NCI-H748 treated with DMSO at 0.1 percent for 48 hours (cell line): ENCODE results near the gene C2orf92.

Experiments
- DNase-seq: peaks from one replicate; lab custom pipeline; 2025; lab: John Stamatoyannopoulos, UW

Gene C2orf92

DNA sequence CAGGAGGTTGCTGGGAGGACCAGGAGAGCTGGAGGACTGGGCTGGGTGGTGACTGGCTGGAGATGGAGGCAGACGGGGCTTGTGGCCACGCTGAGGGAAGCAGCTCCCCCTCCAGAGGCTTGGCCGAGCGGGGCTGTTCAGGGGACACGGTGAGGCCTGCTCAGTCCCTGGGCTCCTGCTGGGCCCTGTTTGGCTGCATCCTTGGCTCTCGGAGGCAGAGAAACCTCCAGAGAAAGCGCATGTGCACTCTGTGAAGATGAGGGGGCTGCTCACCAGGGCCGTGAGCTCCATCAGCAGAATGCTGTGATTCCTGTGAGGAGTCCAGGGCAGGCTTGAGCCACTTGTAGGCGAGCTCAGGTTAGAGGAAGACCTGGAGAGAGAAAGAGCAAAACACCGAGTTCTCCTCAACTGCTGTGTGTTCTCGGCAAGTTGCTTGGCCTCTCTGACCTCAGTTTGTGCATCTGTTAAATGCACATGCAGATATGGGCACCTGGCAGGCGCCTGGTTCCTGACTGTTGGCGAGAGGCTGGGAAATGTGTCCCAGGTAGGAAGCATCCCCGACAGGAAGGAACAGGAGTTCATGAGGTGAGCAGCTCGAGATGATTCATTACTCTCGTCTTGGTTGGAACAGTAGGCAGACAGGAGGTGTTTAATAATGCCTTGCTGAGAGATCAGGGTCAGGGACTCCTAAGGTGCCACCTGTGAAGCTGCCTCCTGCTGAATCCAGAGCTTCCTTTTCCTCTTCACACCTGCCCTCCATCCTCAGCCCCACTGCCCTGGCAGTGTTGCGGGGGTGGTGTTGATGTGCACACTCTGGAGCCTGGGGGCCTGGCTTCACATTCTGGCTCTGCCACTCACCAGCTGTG lies 44.8 kb downstream of the C2orf92 start:
- DNase-seq, result no peak

DNA sequence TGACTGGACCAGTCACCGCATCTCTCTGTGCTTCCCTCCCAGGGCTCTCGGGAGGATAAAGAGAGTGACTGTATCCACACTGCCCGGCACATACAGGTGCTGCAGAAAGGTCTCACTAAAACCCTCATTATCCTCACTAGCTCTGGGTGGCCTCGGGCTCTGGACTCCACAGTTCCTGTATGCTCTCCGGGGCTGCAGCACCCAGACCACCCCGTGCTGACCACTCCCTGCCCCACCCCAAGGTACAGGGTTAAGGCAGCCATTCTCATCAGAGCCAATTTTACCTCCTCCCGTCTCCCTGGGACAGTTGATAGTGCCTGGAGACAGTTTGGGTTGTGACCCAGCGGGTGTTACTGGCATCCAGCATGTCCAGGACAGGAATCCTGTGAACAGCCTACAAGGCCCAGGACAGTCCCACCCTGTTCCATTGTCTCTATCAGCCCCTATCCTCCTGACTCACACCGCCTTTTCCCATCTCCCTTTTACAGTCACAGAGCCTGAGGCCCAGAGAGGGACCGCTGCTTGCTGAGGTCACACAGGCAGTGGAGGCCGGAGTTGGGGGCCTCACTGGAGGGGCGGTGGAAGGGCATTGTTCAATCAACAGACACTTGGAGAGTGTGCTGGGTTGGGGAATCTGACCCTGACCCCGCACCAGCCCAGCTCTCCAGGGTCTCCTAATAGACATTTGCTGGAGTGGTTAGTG lies 45.6 kb downstream of the C2orf92 start:
- DNase-seq, result no peak

DNA sequence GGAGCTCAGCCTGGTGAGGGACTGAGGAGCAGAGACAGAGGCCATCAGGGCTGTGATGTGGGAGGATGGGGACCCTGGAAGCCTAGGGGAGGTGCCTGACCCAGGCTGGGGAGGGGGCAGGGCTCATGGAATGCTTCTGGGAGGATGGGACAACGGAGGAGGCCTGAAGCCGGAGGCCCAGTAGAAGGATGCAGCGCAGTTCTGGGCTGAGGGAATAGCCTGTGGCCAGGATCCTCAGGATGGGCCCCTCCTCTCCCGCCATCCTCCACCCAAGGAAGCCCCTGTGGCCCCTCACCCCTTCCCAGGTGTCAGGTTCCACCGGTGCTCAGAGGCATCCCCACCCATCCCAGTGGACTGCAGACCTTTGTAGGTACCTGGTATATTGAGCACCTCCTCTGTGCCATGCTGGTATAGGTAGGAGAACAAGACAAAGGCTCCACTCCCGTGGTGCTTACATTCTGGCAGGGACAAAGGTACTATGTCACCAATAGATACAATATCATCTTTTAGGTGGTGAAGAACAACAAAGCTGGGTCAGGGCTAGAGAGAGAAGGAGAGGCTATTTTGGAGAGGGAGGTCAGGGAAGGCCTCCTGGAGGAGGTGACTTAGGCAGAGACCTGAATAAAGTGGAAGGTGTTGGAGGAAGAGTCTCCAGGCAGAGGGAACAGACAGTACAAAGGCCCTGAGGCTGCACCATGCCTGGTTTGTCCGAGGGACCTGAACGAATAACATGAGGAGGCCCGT lies 46.6 kb downstream of the C2orf92 start:
- no peak for DNase-seq

DNA sequence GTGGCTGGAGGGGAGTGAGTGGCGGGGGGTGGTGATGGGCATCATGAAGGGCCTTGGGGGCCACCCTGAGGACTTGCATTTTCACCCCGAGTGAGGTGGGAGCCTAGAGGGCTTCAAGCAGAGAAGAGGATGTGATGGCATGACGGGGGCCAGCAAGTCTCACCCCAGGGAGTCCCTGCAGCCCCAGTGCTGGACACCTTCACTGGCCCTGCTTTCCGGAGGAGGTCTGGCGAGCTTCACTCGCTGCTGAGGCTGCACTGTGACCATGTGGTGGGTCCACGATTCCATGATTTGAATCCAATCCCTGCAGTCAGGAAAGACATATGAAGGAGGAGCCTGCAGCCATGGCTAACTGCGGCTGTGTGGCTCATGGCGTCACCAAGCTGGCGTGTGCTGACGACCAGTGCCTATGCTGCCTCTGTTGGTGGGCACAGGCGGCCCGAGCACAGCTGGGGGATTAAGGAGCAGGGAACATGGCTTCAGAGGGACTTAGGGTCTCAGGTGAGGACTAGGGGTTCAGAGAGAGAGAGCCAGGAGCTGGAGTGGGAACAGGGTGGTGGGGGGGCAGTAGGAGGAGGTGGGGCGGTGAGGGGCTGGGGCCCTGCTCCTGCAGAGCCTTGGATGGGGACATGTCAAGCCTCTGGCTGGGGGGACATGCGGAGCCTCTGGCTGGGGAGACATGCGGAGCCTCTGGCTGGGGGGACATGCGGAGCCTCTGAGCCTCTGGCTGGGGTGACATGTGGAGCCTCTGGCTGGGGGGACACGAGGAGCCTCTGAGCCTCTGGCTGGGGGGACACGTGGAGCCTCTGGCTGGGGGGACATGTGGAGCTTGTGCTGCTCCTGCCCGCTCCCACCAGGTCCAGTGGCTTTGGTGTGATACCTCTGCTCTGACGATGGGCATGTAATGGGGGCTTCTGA lies 47.4 kb downstream of the C2orf92 start:
- no peak for DNase-seq

DNA sequence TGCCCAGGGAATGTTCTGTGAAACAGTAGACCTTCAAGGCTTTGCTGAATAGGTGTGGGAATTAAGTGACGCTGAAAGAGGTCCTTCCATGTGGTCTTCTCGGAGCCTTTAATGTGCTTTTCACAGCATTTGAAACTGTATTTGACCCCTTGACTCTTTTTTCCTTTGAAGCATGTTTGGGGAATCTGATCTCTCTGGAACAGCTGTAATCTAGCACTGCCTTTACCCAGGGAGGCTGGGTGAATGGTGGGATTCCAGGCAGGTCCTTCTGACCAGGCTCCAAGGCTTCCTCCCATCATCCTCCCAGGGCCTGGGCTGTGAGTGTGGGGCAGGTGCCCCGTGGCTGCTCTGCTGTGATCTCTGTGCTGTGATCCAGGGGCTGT lies 48.1 kb downstream of the C2orf92 start:
- DNase-seq, result no peak

DNA sequence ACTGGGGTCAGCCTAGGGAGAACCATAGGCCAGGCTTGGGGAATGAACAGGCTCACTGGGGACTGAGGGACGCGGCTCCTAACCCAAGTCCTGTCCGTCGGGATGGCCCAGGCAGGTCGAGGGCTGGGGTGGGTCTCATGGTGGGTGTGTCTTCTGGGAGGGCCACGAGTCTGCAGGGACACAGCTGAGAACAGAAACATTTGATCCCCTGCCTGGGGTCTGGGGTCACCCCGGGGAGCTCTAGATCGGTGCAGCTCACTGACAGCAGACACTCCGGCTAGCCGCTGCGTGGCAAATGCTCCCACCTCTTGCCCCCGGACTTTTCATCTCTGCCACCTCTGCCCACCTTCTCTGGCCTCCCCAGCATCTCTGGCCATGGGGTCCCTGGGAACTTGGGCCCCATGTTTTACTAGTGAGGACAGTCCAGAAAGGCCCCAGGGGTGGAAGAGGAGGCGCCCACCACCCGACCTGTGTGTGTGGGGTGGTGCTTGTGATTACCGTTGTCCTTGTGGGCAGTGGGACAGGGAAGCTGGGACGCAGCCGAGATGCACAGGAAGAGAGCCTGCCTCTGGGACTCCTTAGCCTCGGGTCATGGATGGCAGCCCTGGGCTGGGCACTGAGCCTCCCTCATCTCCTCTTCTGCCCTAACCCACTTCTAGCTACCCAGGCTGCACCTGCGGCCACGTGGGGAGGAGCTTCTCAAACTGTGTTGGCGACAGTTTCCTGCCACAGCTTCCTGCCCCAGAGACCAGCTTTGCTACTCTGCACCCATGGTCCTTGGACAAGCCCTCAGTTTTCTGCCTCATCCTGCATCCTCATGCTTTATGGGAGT lies 48.8 kb downstream of the C2orf92 start:
- DNase-seq, result no peak

DNA sequence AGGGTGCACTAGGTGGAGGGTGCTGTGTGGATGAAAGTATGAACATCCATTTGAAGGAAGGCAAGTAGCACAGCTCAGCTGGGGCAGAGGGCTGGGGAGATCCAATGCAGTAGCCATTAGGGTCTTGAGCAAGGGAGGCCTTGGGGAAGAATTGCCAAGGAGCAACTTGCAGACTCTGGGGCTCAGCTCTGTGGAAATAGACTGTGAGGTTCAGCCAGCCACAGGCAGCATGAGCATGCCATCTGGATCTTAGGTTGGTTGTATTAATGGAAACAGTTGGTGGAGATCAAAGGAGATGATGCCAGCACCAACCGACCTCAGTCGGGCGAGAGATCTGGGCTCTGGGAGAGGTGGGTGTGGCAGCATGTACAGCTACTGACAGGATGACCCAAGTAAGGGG lies 49.4 kb downstream of the C2orf92 start:
- DNase-seq, result no peak

DNA sequence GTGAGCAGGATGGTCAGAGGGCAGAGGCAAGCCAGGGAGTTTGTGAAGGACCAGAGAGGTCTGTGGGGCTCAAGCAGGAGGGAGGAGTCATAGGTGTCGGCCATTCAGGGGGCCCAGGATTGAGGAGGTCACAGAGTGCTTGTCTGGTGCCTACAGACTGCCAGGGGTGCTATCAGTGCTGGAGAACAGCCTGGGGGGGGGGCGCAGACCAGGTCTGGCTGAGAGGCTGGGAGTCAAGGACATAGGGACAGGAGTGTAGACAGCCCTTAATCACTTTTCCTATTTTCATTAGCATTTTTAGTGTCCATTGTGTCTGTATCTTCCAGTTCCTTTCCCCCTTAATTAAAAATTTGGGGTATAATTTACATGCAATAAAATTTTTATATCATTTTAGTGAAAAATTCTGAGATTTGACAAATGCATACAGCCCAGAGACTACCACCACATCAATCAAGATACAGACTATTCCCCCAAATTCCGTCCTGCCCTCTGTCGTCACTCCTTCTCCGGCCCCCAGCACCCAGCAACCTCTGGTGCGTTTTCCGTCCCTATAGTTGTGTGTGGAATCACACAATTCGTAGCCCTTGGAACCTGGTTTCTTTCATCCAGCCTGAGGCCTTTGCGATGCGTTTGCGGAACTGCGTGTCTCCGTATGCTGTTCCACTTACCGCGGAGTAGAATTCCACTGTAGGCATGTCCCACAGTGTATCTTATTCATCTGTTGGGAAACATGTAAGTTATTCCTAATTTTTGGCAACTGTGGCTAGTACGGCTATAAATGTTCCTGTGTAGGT lies 50.0 kb downstream of the C2orf92 start:
- DNase-seq, result no peak

DNA sequence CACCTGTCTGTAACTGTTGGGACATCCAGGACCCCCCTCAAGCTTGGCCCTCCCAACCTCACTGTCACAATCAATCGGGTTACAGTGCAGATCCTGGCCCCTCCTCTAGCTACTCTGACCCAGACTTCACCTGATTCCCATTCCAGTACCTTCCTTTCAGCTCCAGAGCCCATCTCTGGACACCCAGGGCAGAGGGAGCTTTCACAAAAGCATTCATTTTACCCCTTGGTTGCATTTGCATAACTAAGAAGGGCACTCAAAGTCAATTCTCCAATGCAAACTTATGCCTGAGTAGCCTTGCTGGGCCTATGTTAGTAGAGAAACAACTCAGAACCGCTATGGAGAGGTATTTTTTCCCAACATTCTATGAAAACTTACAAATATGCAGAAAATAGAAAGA lies 51.2 kb downstream of the C2orf92 start:
- DNase-seq, result no peak

DNA sequence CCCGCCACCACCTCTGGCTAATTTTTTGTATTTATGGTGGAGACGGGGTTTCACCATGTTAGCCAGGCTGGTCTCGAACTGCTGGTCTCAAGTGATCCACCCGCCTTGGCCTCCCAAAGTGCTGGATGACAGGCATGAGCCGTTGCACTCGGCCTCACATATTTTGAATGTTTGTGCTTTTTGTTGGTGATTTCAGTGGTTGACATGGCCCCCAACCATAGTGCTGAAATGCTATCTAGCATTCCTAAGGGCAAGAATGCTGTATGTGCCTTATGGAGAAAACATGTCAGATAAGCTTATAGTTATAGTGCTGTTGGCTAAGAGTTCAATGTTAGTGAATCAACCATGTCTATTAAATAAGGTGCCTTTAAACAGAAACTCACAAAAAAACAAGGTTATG lies 52.7 kb downstream of the C2orf92 start:
- DNase-seq, result no peak

DNA sequence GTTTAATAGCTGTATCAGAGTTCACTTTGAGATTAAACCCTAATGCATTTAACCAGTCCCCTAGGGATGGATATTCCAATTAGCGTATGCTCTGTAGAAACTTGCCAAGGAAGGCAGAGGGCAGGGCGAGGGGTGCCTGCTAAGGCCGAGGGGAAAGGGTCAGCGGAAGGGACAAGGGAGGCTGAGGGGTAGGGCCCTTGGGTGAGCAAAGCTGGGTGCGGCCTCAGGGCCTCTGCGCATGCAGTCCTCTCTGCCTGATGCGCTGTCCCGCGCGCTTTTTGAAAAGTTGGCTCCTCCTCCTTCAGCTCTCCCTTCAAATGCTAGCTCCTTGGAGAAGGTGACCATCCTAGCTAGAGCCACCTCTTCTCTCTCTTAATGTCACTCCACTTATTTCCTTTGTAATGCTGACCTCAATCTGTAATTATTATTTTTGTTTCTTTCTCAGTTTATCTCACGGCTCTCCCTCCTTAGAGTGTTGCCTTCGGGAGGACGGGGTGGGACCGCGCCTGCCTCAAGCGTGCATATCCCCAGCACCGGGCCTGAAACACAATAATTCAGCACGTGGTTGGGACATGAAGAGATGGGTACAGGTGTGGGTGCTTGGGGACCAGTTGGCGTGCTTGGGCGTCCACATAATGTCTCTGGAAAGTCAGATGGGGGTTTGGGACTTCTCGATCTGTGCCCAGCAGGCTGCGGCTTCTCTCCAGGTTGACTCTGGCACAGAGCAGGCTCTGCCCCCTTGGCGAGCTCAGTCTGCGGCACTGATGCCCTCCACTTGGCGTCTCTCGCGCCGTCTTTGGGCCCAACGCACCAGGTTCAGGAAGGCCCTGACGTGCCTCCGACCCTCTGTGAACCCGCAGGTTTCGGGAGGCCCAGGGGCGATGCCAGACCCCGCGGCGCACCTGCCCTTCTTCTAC lies 53.9 kb downstream of the C2orf92 start:
- DNase-seq, result no peak

DNA sequence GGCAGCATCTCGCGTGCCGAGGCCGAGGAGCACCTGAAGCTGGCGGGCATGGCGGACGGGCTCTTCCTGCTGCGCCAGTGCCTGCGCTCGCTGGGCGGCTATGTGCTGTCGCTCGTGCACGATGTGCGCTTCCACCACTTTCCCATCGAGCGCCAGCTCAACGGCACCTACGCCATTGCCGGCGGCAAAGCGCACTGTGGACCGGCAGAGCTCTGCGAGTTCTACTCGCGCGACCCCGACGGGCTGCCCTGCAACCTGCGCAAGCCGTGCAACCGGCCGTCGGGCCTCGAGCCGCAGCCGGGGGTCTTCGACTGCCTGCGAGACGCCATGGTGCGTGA lies 54.5 kb downstream of the C2orf92 start:
- DNase-seq, result no peak

DNA sequence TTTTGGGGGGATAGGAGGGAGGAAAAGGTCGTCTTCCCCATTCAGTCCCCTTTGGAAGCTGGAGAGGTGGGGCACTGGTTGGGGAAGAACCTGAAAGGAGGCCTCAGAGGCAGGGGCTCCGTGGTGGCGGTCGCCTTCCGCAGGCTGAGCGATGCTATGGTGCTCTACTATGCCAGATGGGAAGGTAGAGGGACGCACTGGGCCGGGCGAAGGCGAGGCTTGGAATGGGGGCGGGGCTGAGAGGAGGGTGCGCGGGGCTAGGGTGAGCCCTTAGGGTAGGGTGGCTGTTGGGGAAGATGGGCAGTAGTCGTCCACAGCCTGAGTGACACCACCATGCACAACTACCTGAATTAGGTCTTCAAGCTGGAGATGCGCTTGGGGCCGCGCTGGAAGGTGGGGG lies 55.0 kb downstream of the C2orf92 start:
- DNase-seq, result no peak

DNA sequence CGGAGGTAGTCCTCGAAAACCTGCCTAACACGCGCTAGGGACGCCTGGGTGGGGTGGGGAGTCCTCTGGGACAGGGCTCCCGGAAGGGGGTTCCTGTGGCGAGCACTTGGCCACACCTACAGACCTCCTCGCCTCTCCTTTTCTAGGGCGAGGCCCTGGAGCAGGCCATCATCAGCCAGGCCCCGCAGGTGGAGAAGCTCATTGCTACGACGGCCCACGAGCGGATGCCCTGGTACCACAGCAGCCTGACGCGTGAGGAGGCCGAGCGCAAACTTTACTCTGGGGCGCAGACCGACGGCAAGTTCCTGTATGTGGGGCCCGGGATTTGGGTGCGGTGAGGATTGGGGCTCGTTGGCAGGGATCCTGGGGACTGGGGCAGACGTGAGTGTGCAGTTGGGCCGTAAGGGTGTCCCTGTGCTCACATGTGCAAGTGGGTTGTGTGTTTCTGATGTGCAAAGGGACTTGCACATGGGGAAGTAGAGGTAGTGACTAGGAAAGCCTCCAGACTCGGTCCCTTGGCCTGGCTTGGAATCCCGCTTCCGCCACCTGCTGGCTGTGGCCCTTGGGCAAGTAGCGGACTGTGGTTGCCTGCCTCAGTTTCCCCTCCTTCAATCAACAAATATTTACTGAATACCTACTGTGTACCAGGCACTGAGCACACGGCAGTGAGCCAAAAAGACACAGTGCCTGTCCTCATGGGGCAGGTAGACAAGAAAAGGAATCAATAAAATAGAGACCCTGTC lies 55.6 kb downstream of the C2orf92 start:
- no peak for DNase-seq

DNA sequence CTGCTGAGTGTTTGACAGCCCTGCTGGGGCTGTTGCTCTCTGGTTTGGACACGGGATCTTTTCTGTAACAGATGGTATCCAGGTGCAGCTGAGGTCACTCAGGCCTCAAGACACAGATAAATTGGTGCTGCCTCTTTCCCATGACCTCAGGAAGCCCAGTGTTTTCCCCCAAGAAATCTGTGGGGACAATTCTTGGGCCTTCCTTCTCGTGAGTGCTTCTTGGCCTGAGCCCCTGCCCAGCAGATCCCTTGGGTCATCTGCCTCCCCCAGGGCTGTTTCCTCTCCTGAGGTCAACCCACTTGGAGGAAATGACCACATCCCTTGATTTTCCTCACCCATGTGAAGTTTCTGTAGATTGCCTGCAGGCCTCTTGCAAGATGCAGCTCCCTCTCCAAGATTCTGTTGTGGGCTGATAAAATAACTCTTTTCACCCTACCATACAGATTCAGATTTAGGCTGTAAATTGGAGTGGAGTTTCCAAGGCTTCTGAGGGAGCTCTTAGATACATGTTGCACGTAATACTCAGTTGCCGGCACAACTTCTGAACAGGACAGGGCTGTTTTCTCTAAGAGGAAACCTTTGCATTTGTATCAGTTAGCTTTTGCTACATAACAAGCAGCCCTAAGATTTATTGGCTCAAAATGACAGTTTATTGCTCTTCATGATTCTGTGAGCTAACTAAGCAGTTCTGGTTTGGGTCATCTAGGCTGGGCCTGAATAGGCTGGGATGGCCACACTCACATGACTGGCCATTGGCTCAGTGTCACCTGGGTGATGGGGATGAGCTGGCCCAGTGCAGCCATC lies 57.0 kb downstream of the C2orf92 start:
- DNase-seq, result no peak

DNA sequence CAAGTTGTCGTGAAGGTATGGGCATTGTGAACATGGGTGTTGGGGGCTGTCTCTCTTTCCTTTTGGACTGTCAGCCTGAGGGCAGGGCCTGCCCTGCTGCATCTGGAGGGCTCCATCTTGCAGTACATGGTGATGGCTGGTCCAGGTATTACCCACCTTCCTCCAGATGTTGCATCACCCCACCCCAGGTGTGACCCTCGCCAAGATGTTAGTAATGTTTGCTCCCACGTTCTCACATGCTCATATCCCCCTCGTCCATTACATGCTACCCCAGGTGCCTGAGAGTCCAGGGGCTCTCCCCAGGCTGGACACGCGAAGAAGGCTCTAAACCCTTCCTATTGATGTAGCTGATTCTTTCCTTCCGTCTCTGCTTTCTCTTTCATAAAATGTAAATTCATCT lies 57.8 kb downstream of the C2orf92 start:
- DNase-seq, result no peak

DNA sequence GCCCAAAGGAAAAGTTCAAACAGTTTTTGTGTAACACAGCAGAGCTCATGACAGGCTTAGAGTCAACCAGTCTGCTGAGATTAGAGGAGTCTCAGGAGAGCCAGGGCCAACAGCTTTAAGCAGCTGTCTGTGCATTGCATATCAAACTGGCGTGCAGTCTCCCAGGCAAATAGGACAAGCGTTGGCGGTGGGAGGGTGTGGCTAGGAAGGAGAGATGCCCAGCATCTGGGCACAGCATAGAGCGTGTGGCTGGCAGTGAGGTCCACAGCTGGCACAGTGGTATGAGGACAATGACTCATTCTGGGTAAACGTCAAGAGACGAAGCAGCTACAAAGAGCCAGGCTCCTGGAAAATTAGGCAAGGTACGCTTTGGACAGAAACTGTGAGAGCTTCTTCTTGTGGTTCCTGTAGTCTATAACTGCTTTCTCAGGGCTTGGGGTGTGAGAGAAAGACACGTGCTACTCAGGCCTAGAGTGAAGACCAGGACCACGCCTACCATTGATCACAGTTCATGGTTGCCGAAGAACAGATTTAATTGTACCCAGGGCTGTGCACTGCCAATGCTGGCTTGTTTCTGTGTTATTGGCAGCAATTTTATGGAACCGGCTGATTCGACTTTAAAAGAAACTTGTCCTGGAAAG lies 58.7 kb downstream of the C2orf92 start:
- DNase-seq, result no peak
